HepG2 (cell line): Measurements from ENCODE around the gene CBY1. TPM values are rescaled to one million over a fixed set of nuclear protein-coding genes. Genes with fewer than 3 reads are reported as not detected.
A peak's percentile ranks its signal among the peaks of the same experiment; 100 is the strongest.

Source experiments
- AGO1 ChIP-seq: fragments of 200-400 bp; formaldehyde crosslinking; IDR thresholded peaks from 2 replicates; pipeline ENCODE4 v1.6.1; 2017; ENCODE audit warnings: mild to moderate bottlenecking, low read depth, low read length, moderate library complexity; ENCODE audit not compliant: poor library complexity, severe bottlenecking
- ARID3A ChIP-seq: IDR thresholded peaks from 2 replicates; pipeline ENCODE4 v1.6.1; 2012; ENCODE audit warnings: low read depth, low read length, improper control_type of control experiment
- ARNT2 ChIP-seq: sonication (generic); formaldehyde crosslinking; IDR thresholded peaks from 2 replicates; pipeline ENCODE4 v1.8.0; 2022; ENCODE audit warnings: mild to moderate bottlenecking, low read depth, missing genetic modification reagents, moderate library complexity
- EEA1 ChIP-seq: sonication (generic); formaldehyde crosslinking; IDR thresholded peaks from 2 replicates; pipeline ENCODE4 v1.5.1; 2020; ENCODE audit warnings: mild to moderate bottlenecking, missing genetic modification reagents, borderline replicate concordance
- ETV5 ChIP-seq: IDR thresholded peaks from 2 replicates; pipeline ENCODE4 v1.6.1; 2018; ENCODE audit warnings: missing biosample characterization, missing genetic modification reagents, inconsistent platforms, borderline replicate concordance
- FOSL2 ChIP-seq: sonication (generic); formaldehyde crosslinking; IDR thresholded peaks from 2 replicates; pipeline ENCODE4 v1.4.0; 2020; ENCODE audit warnings: missing genetic modification reagents
- FUBP1 ChIP-seq: sonication (generic); formaldehyde crosslinking; IDR thresholded peaks from 2 replicates; pipeline ENCODE4 v1.5.1; 2020; ENCODE audit warnings: missing genetic modification reagents, mild to moderate bottlenecking, borderline replicate concordance
- HNF4G ChIP-seq, 2 experiments: sonication (generic) in 1 of 2; formaldehyde crosslinking in 1 of 2; IDR thresholded peaks; 2 replicates each; pipeline versions ENCODE4 v1.4.0 to v1.6.1; 2011 to 2020; ENCODE audit warnings: borderline replicate concordance in 2 of 2, low read depth in 2 of 2, mild to moderate bottlenecking in 2 of 2, low read length in 1 of 2, missing genetic modification reagents in 1 of 2, moderate library complexity in 1 of 2
- KDM1A ChIP-seq: IDR thresholded peaks from 2 replicates; pipeline ENCODE4 v1.6.1; 2016; ENCODE audit warnings: missing compliant biosample characterization
- KLF13 ChIP-seq: sonication (generic); formaldehyde crosslinking; IDR thresholded peaks from 2 replicates; pipeline ENCODE4 v1.4.0; 2020; ENCODE audit warnings: mild to moderate bottlenecking, missing genetic modification reagents
- MAFF ChIP-seq: IDR thresholded peaks from 2 replicates; pipeline ENCODE4 v1.6.1; 2011; ENCODE audit warnings: low read depth, low read length, improper control_type of control experiment
- MED1 ChIP-seq: sonication (generic); formaldehyde crosslinking; IDR thresholded peaks from 2 replicates; pipeline ENCODE4 v1.4.0; 2020; ENCODE audit warnings: missing genetic modification reagents
- NR2F6 ChIP-seq, 2 experiments: IDR thresholded peaks; 2 replicates each; pipeline ENCODE4 v1.6.1; 2016; ENCODE audit warnings: antibody characterized with exemption in 1 of 2, mild to moderate bottlenecking in 1 of 2
- SIX1 ChIP-seq: sonication (generic); formaldehyde crosslinking; IDR thresholded peaks from 2 replicates; pipeline ENCODE4 v1.4.0; 2020; ENCODE audit warnings: missing genetic modification reagents, borderline replicate concordance
- TEAD3 ChIP-seq: optimal IDR thresholded peaks from 2 replicates; pipeline ENCODE3; 2016; ENCODE audit warnings: borderline replicate concordance
- TIGD3 ChIP-seq: sonication (generic); formaldehyde crosslinking; IDR thresholded peaks from 2 replicates; pipeline ENCODE4 v1.5.1; 2020; ENCODE audit warnings: mild to moderate bottlenecking, missing genetic modification reagents, borderline replicate concordance
- YEATS2 ChIP-seq: sonication (generic); formaldehyde crosslinking; IDR thresholded peaks from 2 replicates; pipeline ENCODE4 v1.4.0; 2020; ENCODE audit warnings: missing genetic modification reagents, borderline replicate concordance
- ZBTB39 ChIP-seq: sonication (generic); formaldehyde crosslinking; IDR thresholded peaks from 2 replicates; pipeline ENCODE4 v1.5.0; 2020; ENCODE audit warnings: missing genetic modification reagents
- ZEB1 ChIP-seq: IDR thresholded peaks from 2 replicates; pipeline ENCODE4 v1.6.1; 2012; ENCODE audit warnings: mild to moderate bottlenecking, low read depth, inconsistent platforms; ENCODE audit not compliant: insufficient replicate concordance
- ZFAT ChIP-seq: sonication (generic); formaldehyde crosslinking; conservative IDR thresholded peaks from 2 replicates; pipeline ENCODE4 v1.8.1; 2023; ENCODE audit warnings: missing genetic modification reagents, inconsistent platforms
- ZNF367 ChIP-seq: sonication (generic); formaldehyde crosslinking; IDR thresholded peaks from 2 replicates; pipeline ENCODE4 v1.4.0; 2020; ENCODE audit warnings: missing genetic modification reagents, borderline replicate concordance
- polyA plus RNA-seq, 8 experiments: library from polyadenylated mRNA; depleted of rRNA in 3 of 8; stranded (reverse) in 7 of 8; unstranded in 1 of 8; fragments of >200 nt; fragmentation: Illumina TruSeq in 4 of 8; extraction: Trizol in 4 of 8; gene quantifications; 2 replicates each; pipeline versions ENCODE4 v1.2.1 to v1.2.3, GENCODE V29; 2011 to 2016; ENCODE audit warnings: low read depth in 4 of 8, missing spikeins in 1 of 8, mixed read lengths in 1 of 8; ENCODE audit not compliant: insufficient read depth in 1 of 8
- total RNA-seq, 5 experiments: library from RNA; depleted of rRNA; stranded (reverse); fragments of >200 nt; fragmentation: Illumina TruSeq; extraction: Trizol; gene quantifications; 2 replicates each; pipeline ENCODE4 v1.2.3, GENCODE V29; 2016; ENCODE audit warnings: low read depth in 1 of 5
- TF ChIP-seq, protein P1 (sequence below): sonication (generic); formaldehyde crosslinking; IDR thresholded peaks from 2 replicates; pipeline ENCODE4 v1.4.0; 2020; ENCODE audit warnings: low read depth, mild to moderate bottlenecking, missing genetic modification reagents

Gene CBY1
- total and polyA plus RNA-seq, 2 of the 13 experiments (the other 11 are each of a cell fraction or from before 2014, with no cell fraction given) = 19.7 to 20.3 TPM

- TF ChIP-seq TIGD3 (CRISPR knock-in tag) (no peak), HNF4G (IDR thresholded peaks at IDR 0.05; ENCODE audit: borderline replicate concordance, low read depth, low read length) (peak; percentile 25; the same call in 1 of the 2 replicates), HNF4G (CRISPR knock-in tag; IDR thresholded peaks at IDR 0.05; ENCODE audit: borderline replicate concordance, low read depth) (no peak), ARID3A (no peak), ZBTB39 (CRISPR knock-in tag) (no peak), KDM1A (0 out of 2 replicates have a peak, but pooled peaks have one; percentile 47), FOSL2 (CRISPR knock-in tag) (peak; percentile 97), ZNF367 (CRISPR knock-in tag) (no peak), MAFF (no peak), NR2F6 (IDR thresholded peaks at IDR 0.05) (no peak), NR2F6 (CRISPR knock-in tag; IDR thresholded peaks at IDR 0.05) (0 out of 2 replicates have a peak, but pooled peaks have one; percentile 28), EEA1 (CRISPR knock-in tag) (no peak), YEATS2 (CRISPR knock-in tag) (peak; percentile 58; the same call in 1 of the 2 replicates), ZEB1 (no peak), KLF13 (no peak), SIX1 (peak; percentile 68; the same call in 1 of the 2 replicates), MED1 (CRISPR knock-in tag) (peak; percentile 83), ZFAT (CRISPR knock-in tag) (no peak), TEAD3 (peak; percentile 48), ARNT2 (CRISPR knock-in tag) (no peak), ETV5 (CRISPR knock-in tag) (peak; percentile 98), FUBP1 (CRISPR knock-in tag) (no peak), AGO1 (no peak)
- TF ChIP-seq, protein P1, sequence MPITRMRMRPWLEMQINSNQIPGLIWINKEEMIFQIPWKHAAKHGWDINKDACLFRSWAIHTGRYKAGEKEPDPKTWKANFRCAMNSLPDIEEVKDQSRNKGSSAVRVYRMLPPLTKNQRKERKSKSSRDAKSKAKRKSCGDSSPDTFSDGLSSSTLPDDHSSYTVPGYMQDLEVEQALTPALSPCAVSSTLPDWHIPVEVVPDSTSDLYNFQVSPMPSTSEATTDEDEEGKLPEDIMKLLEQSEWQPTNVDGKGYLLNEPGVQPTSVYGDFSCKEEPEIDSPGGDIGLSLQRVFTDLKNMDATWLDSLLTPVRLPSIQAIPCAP (CRISPR knock-in tag) = no peak
Observed at GRCh38 chr22:38707346-38707745, 50.9 kb downstream of the CBY1 start (continued).
